Upper lobe of left lung (tissue), 6 donors: ENCODE data around the gene ATP10A. TPM values are rescaled to one million over a fixed set of nuclear protein-coding genes. Genes with fewer than 3 reads are reported as not detected.
A peak's percentile ranks its signal among the peaks of the same experiment; 100 is the strongest.

Experiments
- ATAC-seq, 2 donors: fragments of 200-7000 bp; cut with Tn5 transposase; one replicate each; pipeline ENCODE4 v1.9.1; 2022; ENCODE audit warnings: mild to moderate bottlenecking in 2 of 2, moderate library complexity in 2 of 2; ENCODE audit not compliant: low FRiP score in 2 of 2
- DNase-seq, 2 donors: peaks; one replicate each; pipeline ENCODE4 v3.0.0-alpha.2; 2019 to 2020
- H3K27ac ChIP-seq, 4 donors: fragments of 200-600 bp; sonication (generic); one replicate each; pipeline ENCODE4 v1.5.1; 2016 to 2019
- H3K27me3 ChIP-seq, 4 donors: fragments of 200-600 bp; sonication (generic); one replicate each; pipeline ENCODE4 v1.5.1; 2017 to 2019
- H3K36me3 ChIP-seq, 4 donors: fragments of 200-600 bp; sonication (generic); one replicate each; pipeline ENCODE4 v1.5.1; 2016 to 2019
- H3K4me1 ChIP-seq, 4 donors: fragments of 200-600 bp; sonication (generic); one replicate each; pipeline ENCODE4 v1.5.1; 2018 to 2019
- H3K4me3 ChIP-seq, 4 donors: fragments of 200-600 bp; sonication (generic); one replicate each; pipeline ENCODE4 v1.5.1; 2017 to 2019; ENCODE audit warnings: mild to moderate bottlenecking in 2 of 4, moderate library complexity in 1 of 4
- H3K9me3 ChIP-seq, 4 donors: fragments of 200-600 bp; sonication (generic); one replicate each; pipeline ENCODE4 v1.5.1; 2018 to 2019
- EP300 ChIP-seq, 4 donors: sonication (generic); formaldehyde crosslinking; IDR thresholded peaks; one replicate each; pipeline ENCODE4 v1.5.1; 2017; ENCODE audit warnings: antibody characterized with exemption in 4 of 4, control low read depth in 2 of 4
- POLR2A ChIP-seq, 4 donors: fragments of 450-650 bp; IDR thresholded peaks; one replicate each; pipeline ENCODE4 v1.5.1; 2016 to 2017; ENCODE audit warnings: antibody characterized with exemption in 4 of 4, mild to moderate bottlenecking in 2 of 4
- POLR2AphosphoS5 ChIP-seq, 2 donors: sonication (generic); formaldehyde crosslinking; IDR thresholded peaks; one replicate each; pipeline ENCODE4 v1.5.1; 2017; ENCODE audit warnings: antibody characterized with exemption in 2 of 2
- WGBS, 2 donors: methylation state at CpG; one replicate each; pipeline ENCODE4 v1.1.5; 2017 to 2018; 5-methylcytosine and 5-hydroxymethylcytosine counted together
- total RNA-seq, 6 donors: library from RNA; depleted of rRNA in 4 of 6; stranded (reverse); fragments of >200 nt in 4 of 6; gene quantifications; one replicate each; pipeline versions ENCODE4 v1.1.0 to v1.2.1, GENCODE V29; 2016 to 2021
- TF ChIP-seq, protein P1 (sequence below), 6 experiments: fragments of 450-650 bp in 4 of 6; fragments of 200-600 bp in 2 of 6; sonication (generic) in 2 of 6; IDR thresholded peaks; one replicate each; pipeline ENCODE4 v1.5.1; 2016 to 2019; ENCODE audit warnings: antibody characterized with exemption in 6 of 6
- donor health status: DM: no; HTN: no; CAD: no; lungs with moderate emphysema.
- donor health status: DM: no; HTN: yes; CAD: no; lungs with severe emphysema.

ATP10A gene
- total RNA-seq, 6 donors from 2014 or later = 17.8 to 62.4 (median 32.3) TPM

DNA sequence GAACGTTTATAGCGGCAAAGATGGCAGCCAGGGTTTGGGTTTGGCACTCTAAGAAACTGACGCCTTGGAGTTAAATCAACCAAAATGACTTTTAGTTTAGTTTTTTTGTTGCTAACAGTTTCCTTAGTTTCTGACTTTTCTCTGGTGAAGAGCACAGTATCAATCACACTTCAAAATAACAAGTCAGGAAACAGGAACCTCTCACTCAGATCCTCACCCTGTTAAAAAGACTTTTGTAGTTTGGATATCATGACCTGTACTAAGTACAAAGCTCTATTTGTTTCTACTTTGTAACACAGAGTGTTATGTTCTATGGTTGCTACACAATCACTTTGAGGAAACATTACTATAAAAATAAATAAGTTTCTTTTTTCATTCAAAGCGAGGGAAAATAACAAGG, 51.1 kb downstream of the ATP10A start:
- DNase-seq (no peak), ATAC-seq (no peak)
- H3K4me1 ChIP-seq = peaks cover 0 to 8% (median 2%) of the 10 kb centered on the region in 4 donors
- no peak overlapping the region for H3K4me3 ChIP-seq
- 80 to 87% methylated on average over 4 of the region's 4 CpGs for WGBS, 2 donors
- no peaks in the 10 kb centered on the region for H3K36me3 ChIP-seq
- TF ChIP-seq, protein P1, sequence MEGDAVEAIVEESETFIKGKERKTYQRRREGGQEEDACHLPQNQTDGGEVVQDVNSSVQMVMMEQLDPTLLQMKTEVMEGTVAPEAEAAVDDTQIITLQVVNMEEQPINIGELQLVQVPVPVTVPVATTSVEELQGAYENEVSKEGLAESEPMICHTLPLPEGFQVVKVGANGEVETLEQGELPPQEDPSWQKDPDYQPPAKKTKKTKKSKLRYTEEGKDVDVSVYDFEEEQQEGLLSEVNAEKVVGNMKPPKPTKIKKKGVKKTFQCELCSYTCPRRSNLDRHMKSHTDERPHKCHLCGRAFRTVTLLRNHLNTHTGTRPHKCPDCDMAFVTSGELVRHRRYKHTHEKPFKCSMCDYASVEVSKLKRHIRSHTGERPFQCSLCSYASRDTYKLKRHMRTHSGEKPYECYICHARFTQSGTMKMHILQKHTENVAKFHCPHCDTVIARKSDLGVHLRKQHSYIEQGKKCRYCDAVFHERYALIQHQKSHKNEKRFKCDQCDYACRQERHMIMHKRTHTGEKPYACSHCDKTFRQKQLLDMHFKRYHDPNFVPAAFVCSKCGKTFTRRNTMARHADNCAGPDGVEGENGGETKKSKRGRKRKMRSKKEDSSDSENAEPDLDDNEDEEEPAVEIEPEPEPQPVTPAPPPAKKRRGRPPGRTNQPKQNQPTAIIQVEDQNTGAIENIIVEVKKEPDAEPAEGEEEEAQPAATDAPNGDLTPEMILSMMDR (IDR thresholded peaks at IDR 0.05) = no peak
- TF ChIP-seq EP300 (IDR thresholded peaks at IDR 0.05) (no peak), POLR2AphosphoS5 (IDR thresholded peaks at IDR 0.05) (no peak), POLR2A (IDR thresholded peaks at IDR 0.05) (no peak)
- H3K27ac ChIP-seq = no peak overlapping the region
- H3K9me3 ChIP-seq = no peaks in the 10 kb centered on the region
- H3K27me3 ChIP-seq = no peaks in the 10 kb centered on the region

DNA sequence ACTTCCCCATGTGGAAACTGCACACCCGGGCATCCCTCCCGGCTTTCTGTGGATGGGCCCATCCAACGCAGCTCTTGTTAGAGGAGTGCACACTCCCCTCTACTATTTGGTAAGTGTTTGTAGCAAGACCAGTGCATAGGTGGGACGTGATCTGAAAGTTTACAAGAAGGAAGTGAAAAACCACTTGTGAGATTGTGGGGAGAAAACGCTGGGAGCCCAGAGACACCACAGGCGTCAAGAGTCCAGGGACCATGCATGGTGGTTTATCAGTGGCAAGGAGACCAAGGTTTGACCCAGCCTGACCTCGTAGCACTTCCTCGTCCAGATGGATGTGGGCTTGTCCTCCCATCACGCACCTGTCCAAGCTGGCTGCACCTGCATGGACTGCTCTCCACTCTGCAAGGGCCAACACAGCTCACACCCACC, 51.6 kb downstream of the ATP10A start:
- Histone ChIP-seq H3K27ac (no peak overlapping the region), H3K4me1 (peaks cover 0 to 8% (median 2%) of the 10 kb centered on the region in 4 donors), H3K9me3 (no peaks in the 10 kb centered on the region), H3K27me3 (no peaks in the 10 kb centered on the region), H3K4me3 (no peak overlapping the region), H3K36me3 (no peaks in the 10 kb centered on the region)
- peak in 1 of 2 donors; percentile 20 for DNase-seq
- peak in 1 of 2 donors; percentile 46 for ATAC-seq
- 65 to 80% methylated on average over 7 to 9 of the region's 9 CpGs for WGBS, 2 donors
- no peak for TF ChIP-seq EP300 (IDR thresholded peaks at IDR 0.05)
- TF ChIP-seq, protein P1 (IDR thresholded peaks at IDR 0.05) = no peak
- TF ChIP-seq POLR2AphosphoS5 (IDR thresholded peaks at IDR 0.05) = no peak

DNA sequence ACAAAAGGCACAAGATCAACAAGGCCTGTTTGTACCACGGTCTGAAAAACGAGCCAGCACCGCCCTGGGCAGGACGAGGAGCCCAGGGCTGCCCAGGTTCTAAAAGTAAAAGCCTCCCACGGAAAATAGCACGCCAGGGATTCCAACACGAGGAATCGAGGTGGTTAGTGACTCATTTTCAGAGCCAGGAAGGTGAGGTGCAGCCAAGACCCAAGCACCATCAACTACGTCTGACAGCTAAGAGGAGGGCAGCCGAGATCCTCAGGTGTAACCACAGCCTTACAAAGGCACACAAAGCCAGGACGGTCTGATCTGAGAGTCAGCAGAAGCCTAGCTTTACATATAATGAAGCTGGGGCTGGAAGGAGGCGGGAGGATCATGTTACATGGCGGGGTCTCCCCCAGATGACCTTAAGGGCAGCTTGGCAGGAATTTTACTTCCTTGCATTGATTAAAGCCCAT, 52.5 kb downstream of the ATP10A start:
- TF ChIP-seq POLR2A (IDR thresholded peaks at IDR 0.05) = no peak
- TF ChIP-seq, protein P1 (IDR thresholded peaks at IDR 0.05) = no peak
- no peak for TF ChIP-seq POLR2AphosphoS5 (IDR thresholded peaks at IDR 0.05)
- no peak for TF ChIP-seq EP300 (IDR thresholded peaks at IDR 0.05)
- WGBS, 2 donors = 62 to 75% methylated on average over 9 to 13 of the region's 13 CpGs
- ATAC-seq (peak in 1 of 2 donors; percentile 50), DNase-seq (peak in 1 of 2 donors; percentile 24)
- Histone ChIP-seq H3K27ac (no peak overlapping the region), H3K4me1 (peaks cover 0 to 8% (median 2%) of the 10 kb centered on the region in 4 donors), H3K9me3 (no peaks in the 10 kb centered on the region), H3K36me3 (no peaks in the 10 kb centered on the region), H3K4me3 (no peak overlapping the region), H3K27me3 (no peaks in the 10 kb centered on the region)

DNA sequence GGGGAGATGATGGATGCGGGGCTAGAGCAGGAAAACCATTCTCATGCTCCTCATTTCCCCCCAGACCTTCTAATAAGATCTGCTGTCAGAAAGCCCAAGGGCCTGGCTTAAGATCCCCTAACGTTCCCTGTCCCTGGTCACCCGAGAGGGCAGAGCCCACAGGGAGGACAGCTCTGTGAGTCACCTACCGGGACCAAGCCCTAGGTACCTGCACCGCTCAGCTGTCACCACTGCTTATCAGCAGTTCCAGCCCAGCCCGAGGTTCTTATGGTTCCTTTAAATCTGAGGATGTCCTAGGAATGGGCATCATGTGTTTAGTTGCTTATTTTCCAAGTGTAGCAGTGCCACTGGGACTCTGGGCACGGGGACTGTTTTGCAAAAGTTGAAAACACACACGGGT, 53.0 kb downstream of the ATP10A start:
- no peaks in the 10 kb centered on the region for H3K36me3 ChIP-seq
- H3K4me1 ChIP-seq = peaks cover 0 to 8% (median 2%) of the 10 kb centered on the region in 4 donors
- H3K9me3 ChIP-seq = no peaks in the 10 kb centered on the region
- no peak overlapping the region for H3K4me3 ChIP-seq
- no peaks in the 10 kb centered on the region for H3K27me3 ChIP-seq
- DNase-seq (no peak), ATAC-seq (no peak)
- no peak for TF ChIP-seq POLR2A (IDR thresholded peaks at IDR 0.05)
- no peak for TF ChIP-seq POLR2AphosphoS5 (IDR thresholded peaks at IDR 0.05)
- TF ChIP-seq EP300 (IDR thresholded peaks at IDR 0.05) = no peak
- TF ChIP-seq, protein P1 (IDR thresholded peaks at IDR 0.05) = no peak
- no peak overlapping the region for H3K27ac ChIP-seq
- 85 to 91% methylated on average over 7 to 8 of the region's 8 CpGs for WGBS, 2 donors

DNA sequence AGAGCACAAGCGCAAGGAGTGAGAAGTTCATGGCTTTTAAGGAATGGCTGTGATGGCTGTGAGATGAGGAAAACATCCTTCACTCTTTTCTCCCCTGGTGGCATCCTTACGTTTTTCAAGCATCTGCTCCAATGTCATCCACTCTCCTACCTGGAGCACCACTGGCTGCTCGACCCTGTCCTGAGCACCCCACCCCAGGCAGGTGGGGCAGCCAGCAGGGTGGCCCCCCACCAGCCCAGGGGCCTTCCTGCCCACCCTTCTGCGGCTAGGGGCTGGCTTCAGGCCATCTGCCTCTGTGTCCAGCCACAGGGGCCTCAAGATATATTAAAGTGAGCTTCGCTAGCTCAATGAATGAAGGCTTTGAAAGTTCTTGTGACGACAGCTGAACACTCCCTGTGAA, 56.1 kb downstream of the ATP10A start:
- no peak overlapping the region for H3K27ac ChIP-seq
- TF ChIP-seq EP300 (IDR thresholded peaks at IDR 0.05) = no peak
- no peak for TF ChIP-seq POLR2AphosphoS5 (IDR thresholded peaks at IDR 0.05)
- TF ChIP-seq POLR2A (IDR thresholded peaks at IDR 0.05) = no peak
- TF ChIP-seq, protein P1 (IDR thresholded peaks at IDR 0.05) = no peak
- no peaks in the 10 kb centered on the region for H3K36me3 ChIP-seq
- no peak for ATAC-seq
- H3K4me1 ChIP-seq = peaks cover 0 to 8% (median 2%) of the 10 kb centered on the region in 4 donors
- 73 to 83% methylated on average over 5 to 6 of the region's 6 CpGs for WGBS, 2 donors
- H3K9me3 ChIP-seq = no peaks in the 10 kb centered on the region
- peak in 1 of 2 donors; percentile 35 for DNase-seq
- H3K4me3 ChIP-seq = no peak overlapping the region
- no peaks in the 10 kb centered on the region for H3K27me3 ChIP-seq
